Lower leg skin (tissue), 3 donors: ENCODE data around the gene KANK4.

Source experiments
- CTCF ChIP-seq, 3 donors: fragments of 450-650 bp; IDR thresholded peaks; one replicate each; pipeline ENCODE4 v1.5.1; 2016; ENCODE audit warnings: antibody characterized with exemption in 3 of 3, mild to moderate bottlenecking in 3 of 3, moderate library complexity in 2 of 3
- POLR2A ChIP-seq, 2 donors: fragments of 450-650 bp; IDR thresholded peaks; one replicate each; pipeline ENCODE4 v1.6.1; 2016 to 2017; ENCODE audit warnings: antibody characterized with exemption in 2 of 2, mild to moderate bottlenecking in 1 of 2, moderate library complexity in 1 of 2

- no peak for TF ChIP-seq CTCF (IDR thresholded peaks at IDR 0.05)
- TF ChIP-seq POLR2A (IDR thresholded peaks at IDR 0.05): no peak
Measured at GRCh38 chr1:62194651-62195544, 124.3 kb downstream of the KANK4 start, which contains the start of gene L1TD1.
